ENCODE data around the gene TTF1.

Gene TTF1

DNA sequence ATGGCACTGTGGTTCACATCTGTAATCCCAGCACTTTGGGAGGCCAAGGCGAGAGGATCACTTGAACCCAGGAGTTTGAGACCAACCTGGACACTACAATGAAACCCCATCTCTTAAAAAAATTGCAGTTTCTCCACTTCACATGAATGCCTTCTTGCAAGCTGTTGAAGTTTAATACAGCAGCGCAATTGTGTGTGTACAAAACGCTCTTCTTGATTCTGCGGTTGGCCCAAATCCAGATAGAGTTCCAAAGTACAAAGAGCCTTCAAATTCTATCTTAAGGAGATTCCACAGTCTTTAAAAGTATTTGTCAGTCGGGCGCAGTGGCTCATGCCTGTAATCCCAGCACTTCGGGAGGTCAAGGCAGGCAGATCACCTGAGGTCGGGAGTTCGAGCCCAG lies 42.6 kb downstream of the TTF1 start:
- no peak for DNase-seq (ENCODE audit: low spot score)

DNA sequence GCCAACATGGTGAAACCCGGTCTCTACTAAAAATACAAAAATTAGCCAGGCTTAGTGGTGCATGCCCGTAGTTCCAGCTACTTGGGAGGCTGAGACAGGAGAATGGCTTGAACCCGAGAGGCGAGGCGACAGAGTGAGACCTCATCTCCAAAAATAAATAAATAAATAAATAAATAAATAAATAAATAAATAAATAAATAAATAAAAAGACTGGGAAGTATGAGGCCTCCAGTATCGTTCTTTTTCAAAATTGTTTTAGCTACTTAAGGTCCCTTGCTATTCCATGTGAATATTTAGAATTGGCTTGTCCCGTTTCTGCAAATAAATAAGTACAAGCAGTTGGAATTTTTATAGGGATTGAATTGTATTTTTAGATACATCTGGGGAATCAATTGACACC lies 48.9 kb downstream of the TTF1 start:
- no peak for DNase-seq (ENCODE audit: low spot score)

- DNase-seq (ENCODE audit: low spot score), result no peak
Observed at GRCh38 chr9:132356324-132356924, 50.2 kb downstream of the TTF1 start.

DNA sequence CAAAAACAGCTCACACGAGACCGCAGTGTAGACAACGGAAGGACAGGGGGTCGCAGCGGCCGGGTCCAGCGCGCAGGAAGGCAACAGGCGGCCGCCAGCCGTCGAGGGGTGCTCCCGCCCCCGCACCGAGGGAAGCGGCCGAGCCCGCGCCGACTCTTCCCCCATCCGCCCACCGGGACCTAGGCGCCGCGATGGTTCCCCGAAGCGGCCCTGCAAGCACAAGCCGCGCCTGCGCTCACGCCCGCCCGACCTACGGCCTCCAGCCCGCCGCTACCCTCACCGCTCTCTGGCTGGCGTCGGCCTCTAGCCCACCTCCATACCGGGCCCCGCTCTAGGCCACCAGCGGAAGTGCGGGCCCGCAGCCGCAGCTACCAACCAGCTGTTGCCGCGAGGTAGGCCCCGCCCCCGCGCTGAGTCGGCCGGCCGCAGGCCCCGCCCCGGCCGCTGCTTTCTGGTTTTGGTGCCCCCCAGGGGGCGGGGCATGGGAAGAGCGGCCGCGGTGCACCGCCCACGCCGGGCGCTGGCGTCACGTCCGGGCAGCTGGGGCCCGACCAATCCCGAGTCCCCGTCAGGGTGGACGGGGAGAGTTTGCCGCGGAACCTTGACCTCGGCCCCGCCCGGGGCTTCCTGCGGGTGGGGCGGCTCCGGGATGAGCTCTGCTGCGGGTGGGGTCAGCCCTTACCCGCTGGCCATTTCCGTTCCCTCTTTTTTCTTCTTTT lies 51.8 kb downstream of the TTF1 start, which contains the start of gene SETX:
TSS of gene SETX (minus strand) at position 350 of the 719 bp plus-strand sequence. CDS start 5,558 bp downstream, outside the sequence.
- peak; percentile 98 for DNase-seq (ENCODE audit: low spot score)

GRCh38 chr9:132351404-132352045 lies 55.1 kb downstream of the TTF1 start:
- DNase-seq (ENCODE audit: low spot score), result no peak

DNA sequence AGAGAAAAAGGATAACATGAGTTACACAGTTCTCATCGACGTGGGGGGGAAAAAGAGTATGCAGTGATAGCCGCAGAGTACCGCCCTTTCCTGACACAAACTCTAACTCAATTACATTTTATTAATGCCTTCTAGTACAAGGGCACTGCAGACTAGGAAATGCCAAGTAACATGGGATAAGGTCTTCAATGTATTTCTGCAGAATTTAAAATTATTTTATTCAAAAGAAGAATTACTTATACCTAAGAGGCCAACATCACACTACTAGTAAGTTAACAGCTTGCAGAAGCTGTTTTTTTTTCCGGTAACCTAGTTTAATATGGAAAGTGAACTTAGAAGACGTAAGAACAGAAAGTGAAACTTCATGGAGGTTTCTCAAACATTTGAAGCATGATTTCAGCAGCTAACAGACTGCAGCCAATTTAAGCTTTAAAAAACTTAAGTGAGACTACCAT lies 55.8 kb downstream of the TTF1 start:
- no peak for DNase-seq (ENCODE audit: low spot score)

- no peak for DNase-seq (ENCODE audit: low spot score)
Observed at GRCh38 chr9:132348676-132349075, 58.0 kb downstream of the TTF1 start.

DNA sequence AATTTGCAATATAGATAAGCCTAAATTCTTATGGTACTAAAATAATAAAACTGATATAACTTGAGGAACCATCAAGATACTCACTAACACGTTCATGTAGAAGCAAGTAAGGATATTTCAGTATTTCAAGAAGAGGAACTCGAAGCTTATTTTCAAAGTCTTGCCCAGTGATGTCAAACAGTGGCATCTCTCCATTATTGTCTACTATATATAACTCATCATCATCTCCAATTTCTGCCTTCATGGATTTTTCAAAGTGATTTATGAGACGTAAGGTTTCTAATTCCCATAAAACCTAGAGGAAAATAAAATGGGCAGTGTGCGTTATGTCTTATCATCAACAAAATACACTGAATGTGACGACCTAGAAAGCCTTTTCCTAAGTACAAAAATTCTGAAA lies 60.5 kb downstream of the TTF1 start:
- DNase-seq (ENCODE audit: low spot score), result no peak

GRCh38 chr9:132341177-132341840 lies 65.3 kb downstream of the TTF1 start:
- DNase-seq (ENCODE audit: low spot score), result no peak

- no peak for DNase-seq (ENCODE audit: low spot score)
Observed at GRCh38 chr9:132334364-132334763, 72.3 kb downstream of the TTF1 start.

DNA sequence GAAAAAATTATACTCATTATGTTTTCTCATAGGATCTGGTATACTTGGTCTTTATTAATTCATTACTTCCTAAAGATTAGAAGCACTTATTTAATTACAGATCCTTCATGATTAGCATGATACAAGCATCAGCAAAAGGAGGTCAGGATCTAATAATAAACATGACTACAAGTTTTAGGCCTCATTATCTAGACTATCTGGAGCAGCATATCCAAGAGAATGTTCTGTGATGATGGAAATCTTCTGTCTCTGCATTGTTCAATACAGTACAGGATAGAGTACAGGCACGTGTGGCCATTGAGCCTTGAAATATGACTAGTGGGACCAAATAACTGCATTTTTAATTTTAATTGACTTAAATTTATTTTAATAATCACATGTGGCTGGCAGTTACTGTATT lies 73.1 kb downstream of the TTF1 start:
- DNase-seq (ENCODE audit: low spot score), result no peak

GRCh38 chr9:132328580-132328979 lies 78.1 kb downstream of the TTF1 start:
- DNase-seq (ENCODE audit: low spot score), result no peak

DNA sequence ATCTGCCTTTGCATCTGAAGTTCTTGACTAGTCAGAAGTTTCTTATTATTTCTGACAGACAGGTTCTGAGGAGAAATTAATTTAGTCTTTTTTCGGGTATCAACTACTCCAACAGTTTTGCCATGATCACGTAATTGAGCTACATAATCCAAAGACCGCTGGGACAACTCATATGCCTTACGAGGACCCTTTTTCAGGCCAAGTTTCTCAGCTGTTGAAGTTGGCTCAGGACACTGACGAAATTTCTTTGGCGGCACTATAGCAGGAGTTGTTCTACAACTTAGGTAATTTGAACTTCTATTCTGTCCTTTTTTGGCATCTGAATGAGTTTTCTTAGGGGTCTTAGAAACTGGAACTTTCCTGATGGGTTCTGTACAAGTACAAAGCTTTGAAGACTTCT lies 79.1 kb downstream of the TTF1 start:
- DNase-seq (ENCODE audit: low spot score), result no peak
